Activated CD4-positive, alpha-beta memory T cell treated with anti-CD3 and anti-CD28 coated beads, Interleukin-2, amount 10 ng/mL, durations not matched to agents 7 days and 5 days (primary cell): ENCODE measurements around the gene CERK. TPM values are rescaled to one million over a fixed set of nuclear protein-coding genes. Genes with fewer than 3 reads are reported as not detected.

ENCODE experiments used
- CTCF ChIA-PET: fragments of 350-600 bp; sonication (Branson Sonifier 250); formaldehyde crosslinking; loops from one replicate; lab custom pipeline; 2021; ENCODE audit warnings: antibody characterized with exemption, inconsistent platforms; lab: Charles Lee
- POLR2A ChIA-PET: fragments of 350-600 bp; sonication (Branson Sonifier 250); formaldehyde crosslinking; loops from one replicate; lab custom pipeline; 2021; ENCODE audit warnings: antibody characterized with exemption; lab: Charles Lee
- DNase-seq: peaks from one replicate; pipeline ENCODE4 v3.0.0-alpha.2; 2020
- H3K27ac Mint-ChIP-seq: one replicate; pipeline ENCODE4 v1.8.0; 2021; ENCODE audit warnings: mild to moderate bottlenecking, mixed read lengths
- H3K27me3 Mint-ChIP-seq: one replicate; pipeline ENCODE4 v1.8.0; 2021; ENCODE audit warnings: mixed read lengths
- H3K36me3 Mint-ChIP-seq: one replicate; pipeline ENCODE4 v1.8.0; 2021; ENCODE audit warnings: low read depth, mixed read lengths
- H3K4me1 Mint-ChIP-seq: one replicate; pipeline ENCODE4 v1.8.0; 2021; ENCODE audit warnings: mixed read lengths
- H3K4me3 Mint-ChIP-seq: one replicate; pipeline ENCODE4 v1.8.0; 2021; ENCODE audit warnings: mild to moderate bottlenecking, mixed read lengths
- H3K9me3 Mint-ChIP-seq: one replicate; pipeline ENCODE4 v1.8.0; 2021; ENCODE audit warnings: mixed read lengths
- total RNA-seq, 2 experiments: library from RNA; stranded (reverse); gene quantifications; one replicate each; pipeline ENCODE4 v1.2.3, GENCODE V29; 2021

Gene CERK
- total RNA-seq, 2 experiments from 2014 or later: 68.7 to 73.4 TPM

DNA sequence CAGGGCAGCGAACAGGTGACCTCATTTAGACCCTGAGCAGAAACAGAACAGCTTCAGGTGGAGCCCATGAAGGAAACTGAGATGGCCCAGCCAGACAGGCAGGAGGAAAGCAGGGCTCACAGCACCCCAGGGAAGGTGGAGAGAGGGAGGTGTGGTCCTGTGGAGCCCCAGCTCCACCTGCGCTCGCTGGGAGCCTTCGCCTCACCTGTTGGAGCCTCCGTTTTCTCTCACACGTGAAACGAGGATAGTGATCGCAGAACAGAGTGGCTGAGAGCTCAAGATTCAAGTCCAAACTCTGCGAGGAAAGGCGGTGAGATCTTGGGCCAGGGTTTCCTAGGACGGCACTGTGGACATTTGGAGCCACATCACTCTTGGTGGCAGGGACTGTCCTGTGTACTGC is 8.6 kb upstream of the CERK start:
- H3K4me3 Mint-ChIP-seq: no peak overlapping the region
- no peak for DNase-seq
- CTCF ChIA-PET: no interaction called here
- H3K27me3 Mint-ChIP-seq: no peaks in the 10 kb centered on the region
- H3K4me1 Mint-ChIP-seq: peaks cover 21% of the 10 kb centered on the region
- POLR2A ChIA-PET: no interaction called here
- no peak overlapping the region for H3K27ac Mint-ChIP-seq
- peaks cover 5% of the 10 kb centered on the region for H3K36me3 Mint-ChIP-seq
- peaks cover 8% of the 10 kb centered on the region for H3K9me3 Mint-ChIP-seq

DNA sequence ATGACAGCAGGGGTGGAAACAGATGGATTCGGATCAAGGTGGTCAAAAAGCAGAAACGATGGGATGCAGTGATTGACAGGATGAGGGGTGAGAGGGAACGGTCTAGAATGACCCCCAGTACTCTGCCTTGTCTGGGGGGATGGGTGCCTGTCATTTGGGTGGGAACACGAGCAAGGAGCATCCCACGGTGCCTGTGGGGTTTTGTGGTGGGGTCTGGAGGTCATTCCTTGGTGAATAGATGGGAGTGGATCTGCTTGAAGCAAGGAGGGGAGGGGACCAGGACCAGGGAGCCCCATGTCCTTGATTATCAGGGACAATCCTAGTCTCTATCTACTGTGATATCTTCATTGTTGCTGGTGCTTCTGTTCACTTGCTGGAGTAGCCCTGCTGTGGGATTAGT is 8.1 kb upstream of the CERK start:
- Mint-ChIP-seq H3K9me3 (peaks cover 8% of the 10 kb centered on the region), H3K36me3 (peaks cover 5% of the 10 kb centered on the region), H3K27me3 (no peaks in the 10 kb centered on the region), H3K27ac (no peak overlapping the region), H3K4me1 (peaks cover 21% of the 10 kb centered on the region), H3K4me3 (no peak overlapping the region)
- DNase-seq: no peak
- ChIA-PET CTCF (no interaction called here), POLR2A (no interaction called here)

DNA sequence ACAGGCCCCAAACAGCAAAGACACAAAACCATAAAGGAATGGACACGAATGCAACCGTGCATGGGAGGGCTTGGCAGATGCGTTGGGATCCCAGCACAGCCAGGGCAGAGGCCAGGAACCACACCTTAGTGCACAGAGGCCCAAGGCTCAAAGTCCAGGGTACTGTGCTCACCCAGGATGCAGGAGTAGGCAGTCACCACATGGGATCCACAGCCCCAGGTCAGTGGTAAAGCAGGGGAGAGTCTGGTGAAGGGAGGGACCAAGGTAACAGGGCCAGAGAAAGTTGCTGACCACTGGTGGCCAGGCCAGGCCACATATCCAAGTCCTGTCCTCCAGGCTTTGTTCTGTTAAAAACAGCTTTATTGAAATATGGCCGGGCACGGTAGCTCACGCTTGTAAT is 6.5 kb upstream of the CERK start:
- CTCF ChIA-PET: no interaction called here

DNA sequence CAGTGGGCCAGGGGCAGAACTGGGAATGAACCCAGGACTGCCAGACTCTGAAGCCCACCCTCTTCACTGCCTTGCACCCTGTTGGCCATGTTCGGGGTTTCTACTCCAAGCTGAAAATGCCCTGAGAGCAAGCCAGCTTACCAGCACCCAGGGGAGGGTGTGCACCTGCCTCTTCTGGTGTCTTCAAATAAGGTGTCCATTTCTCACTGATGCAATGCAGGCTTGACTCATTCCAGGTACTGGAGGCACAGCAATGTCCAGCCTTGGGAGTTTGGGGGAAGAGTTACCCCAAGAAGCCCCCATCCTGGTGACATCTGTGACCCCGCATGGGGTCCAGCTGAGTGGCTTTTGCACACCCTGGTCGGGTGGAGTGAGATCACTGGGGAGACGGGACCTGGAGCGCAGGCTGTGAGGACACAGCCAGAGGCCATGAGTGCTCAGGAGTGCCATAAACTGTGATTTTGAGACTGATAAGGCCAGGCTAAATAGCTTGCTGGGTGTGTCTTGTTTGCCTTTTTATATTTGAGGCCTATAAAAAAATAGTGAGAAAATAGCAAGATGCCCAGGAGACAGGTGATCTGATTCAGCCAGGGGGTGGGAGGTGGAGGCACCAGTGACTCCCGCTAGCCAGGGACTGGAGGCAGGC is 4.6 kb upstream of the CERK start:
- Mint-ChIP-seq H3K4me3 (no peak overlapping the region), H3K4me1 (peaks cover 10% of the 10 kb centered on the region), H3K27ac (no peak overlapping the region), H3K27me3 (no peaks in the 10 kb centered on the region), H3K9me3 (peaks cover 8% of the 10 kb centered on the region), H3K36me3 (peaks cover 5% of the 10 kb centered on the region)
- CTCF ChIA-PET: interaction anchor here (0.7 kb wide), 1 partner anchor 179 kb away, joined by 3 read pairs; no protein-coding TSS in a partner anchor
- DNase-seq: no peak
- POLR2A ChIA-PET: no interaction called here

More for the DNA sequence above, 6.5 kb upstream of the CERK start:
- Mint-ChIP-seq H3K36me3 (peaks cover 5% of the 10 kb centered on the region), H3K4me3 (no peak overlapping the region), H3K9me3 (peaks cover 8% of the 10 kb centered on the region), H3K27me3 (no peaks in the 10 kb centered on the region), H3K4me1 (peaks cover 11% of the 10 kb centered on the region), H3K27ac (no peak overlapping the region)
- no peak for DNase-seq
- POLR2A ChIA-PET: interaction anchor here (1.1 kb wide), 1 partner anchor 18 kb away, joined by 3 read pairs; the partner anchor contains the start of gene TBC1D22A

DNA sequence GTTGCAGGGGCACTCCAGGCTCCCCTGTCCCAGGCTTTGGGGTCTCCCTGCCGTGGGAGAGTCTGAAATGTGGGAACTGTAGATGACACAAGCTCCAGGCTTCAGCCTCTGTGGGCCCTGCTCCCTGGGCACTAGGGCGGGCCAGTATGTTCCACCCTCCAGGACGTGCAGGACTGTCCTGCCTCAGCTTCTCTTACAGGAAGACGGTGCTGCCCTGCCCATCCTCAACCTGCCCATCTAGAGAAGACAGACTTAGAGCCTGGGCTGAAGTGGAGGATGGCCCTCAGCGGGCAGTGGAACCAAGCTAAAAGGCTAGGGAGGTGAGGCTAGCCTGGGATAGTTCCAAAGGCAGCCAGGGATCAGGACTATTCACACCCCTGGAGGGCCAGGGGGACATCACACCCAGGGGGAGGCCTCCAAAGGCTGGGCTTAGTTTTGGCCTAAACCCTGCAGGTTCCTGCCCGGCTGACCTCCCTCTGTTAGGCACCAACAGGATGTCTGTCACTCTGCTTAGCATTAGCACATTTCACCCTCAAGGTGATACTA is 4.0 kb upstream of the CERK start:
- POLR2A ChIA-PET: no interaction called here
- H3K27me3 Mint-ChIP-seq: no peaks in the 10 kb centered on the region
- DNase-seq: no peak
- H3K27ac Mint-ChIP-seq: no peak overlapping the region
- CTCF ChIA-PET: no interaction called here
- H3K9me3 Mint-ChIP-seq: peaks cover 8% of the 10 kb centered on the region
- peaks cover 8% of the 10 kb centered on the region for H3K36me3 Mint-ChIP-seq
- H3K4me3 Mint-ChIP-seq: no peak overlapping the region
- peaks cover 12% of the 10 kb centered on the region for H3K4me1 Mint-ChIP-seq

DNA sequence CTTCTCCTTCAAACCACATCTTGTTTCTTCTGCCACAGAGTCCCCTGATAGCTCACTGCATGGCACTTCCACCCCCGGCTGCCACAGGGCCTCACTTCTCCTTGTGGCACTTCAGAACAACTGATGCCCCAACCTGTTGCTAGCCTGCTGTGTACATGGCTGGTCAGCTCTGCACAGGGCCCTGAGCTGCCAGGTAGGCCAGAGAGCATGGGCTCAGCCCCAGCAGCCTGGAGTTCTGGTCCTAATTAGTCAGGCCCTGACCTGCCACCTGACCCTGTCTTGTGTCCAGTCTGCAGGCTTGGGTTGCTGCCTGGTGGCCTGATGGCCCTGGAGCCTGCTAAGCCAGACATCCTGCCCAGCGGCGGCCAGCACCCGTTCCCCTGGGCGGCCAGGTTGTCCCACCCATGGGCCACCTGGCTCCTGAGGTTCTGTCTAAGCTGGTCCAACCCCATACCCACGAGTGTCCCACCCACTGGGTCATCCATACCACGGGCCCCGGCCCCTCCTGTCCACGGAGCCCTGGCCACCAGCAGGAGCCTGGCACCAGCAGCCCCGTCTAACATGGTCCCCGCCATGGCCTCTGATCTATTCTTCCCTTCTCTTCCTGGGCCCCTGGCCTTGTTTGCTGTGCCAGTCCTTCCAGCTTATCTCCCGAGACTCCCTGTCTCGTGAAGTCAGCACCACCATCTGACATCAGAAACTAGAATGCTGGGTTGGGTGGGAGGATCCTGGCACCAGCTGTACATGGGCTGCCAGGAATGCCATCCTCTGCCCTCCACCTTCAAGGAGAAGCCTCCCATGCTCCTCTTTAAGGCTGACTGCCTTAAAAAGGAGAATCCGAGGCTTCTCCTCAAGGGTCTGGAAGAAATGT is 3.1 kb upstream of the CERK start:
- H3K4me1 Mint-ChIP-seq: peaks cover 19% of the 10 kb centered on the region
- ChIA-PET POLR2A (interaction anchor here (1.4 kb wide), 1 partner anchor 8 kb away, joined by 4 read pairs; no protein-coding TSS in a partner anchor), CTCF (interaction anchor here (2.1 kb wide), 1 partner anchor 17 kb away, joined by 8 read pairs; no protein-coding TSS in a partner anchor)
- H3K4me3 Mint-ChIP-seq: no peak overlapping the region
- no peak overlapping the region for H3K27ac Mint-ChIP-seq
- H3K9me3 Mint-ChIP-seq: peaks cover 8% of the 10 kb centered on the region
- DNase-seq: no peak
- H3K27me3 Mint-ChIP-seq: no peaks in the 10 kb centered on the region
- peaks cover 15% of the 10 kb centered on the region for H3K36me3 Mint-ChIP-seq

DNA sequence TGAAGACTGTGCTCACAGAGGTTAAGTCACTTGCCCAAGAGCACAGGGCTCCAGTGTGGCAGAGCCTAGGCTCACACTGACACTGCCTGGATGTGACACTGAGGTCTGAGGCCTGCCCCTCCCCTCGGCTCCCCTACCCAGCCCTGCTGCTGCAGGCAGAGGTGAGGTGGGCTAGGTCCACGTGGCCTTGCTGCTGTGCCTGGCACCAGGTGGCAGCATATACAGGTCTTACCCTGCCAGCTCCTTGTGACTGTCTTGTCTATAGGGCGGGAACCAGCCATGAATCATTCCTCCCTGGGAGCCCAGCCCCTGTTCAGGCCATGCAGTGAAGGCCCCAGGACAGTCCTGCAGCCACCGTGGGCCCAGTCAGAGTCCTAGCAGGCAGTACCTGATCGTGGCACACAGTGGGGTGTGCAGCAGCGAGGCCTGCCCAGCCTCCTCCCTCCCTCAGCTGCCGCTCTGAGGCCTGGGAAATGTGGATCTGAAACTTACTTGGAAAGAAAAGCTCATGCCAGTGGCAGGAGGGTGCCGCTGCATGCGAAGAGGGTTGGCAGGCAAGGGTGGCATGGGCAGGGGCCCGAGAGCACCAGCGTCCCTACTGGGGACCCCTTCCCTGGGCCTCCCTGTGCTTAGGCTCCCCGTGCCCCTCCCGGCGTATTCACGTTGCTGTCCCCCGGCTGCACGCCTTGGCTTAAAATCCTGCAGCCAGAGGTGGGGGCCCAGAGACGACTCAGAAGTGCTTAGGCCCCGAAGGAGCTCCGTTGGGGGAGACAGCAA is 1.2 kb upstream of the CERK start:
- peak; percentile 71 for DNase-seq
- peaks cover 28% of the 10 kb centered on the region for H3K36me3 Mint-ChIP-seq

DNA sequence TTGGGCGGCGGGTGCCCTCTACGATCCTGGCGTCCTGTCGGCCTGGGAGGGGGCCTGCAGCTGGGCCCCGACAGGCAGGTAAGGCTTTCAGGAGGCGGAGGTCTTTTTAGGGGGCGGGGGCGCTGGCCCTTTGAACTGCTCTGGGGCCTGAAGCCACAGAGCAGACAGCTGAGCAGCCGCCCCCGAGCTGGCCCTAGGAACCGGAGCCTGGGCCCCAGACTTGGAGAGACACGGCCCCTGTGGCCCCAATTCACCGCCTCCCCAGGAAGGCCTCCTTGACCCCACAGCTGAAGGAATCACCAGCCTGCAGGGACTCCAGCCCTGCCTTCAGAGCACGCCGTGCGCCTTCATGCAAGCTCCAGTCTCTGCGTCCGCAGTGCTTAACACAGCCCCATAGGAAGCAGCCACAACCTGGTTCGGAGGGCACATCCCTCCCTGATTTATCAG is 618 bp upstream of the CERK start:
- ChIA-PET CTCF (interaction anchor here (1.1 to 1.6 kb wide), 4 partner anchors 10 to 65 kb away, joined by 4 to 9 read pairs (median 7); partner anchors contain the start of gene TBC1D22A), POLR2A (interaction anchor here (1.0 to 1.8 kb wide), 4 partner anchors 11 to 65 kb away, joined by 3 to 21 read pairs (median 7); partner anchors contain the start of gene TBC1D22A)
- Mint-ChIP-seq H3K9me3 (peaks cover 8% of the 10 kb centered on the region), H3K4me3 (peak overlapping the region; percentile 83), H3K4me1 (peaks cover 40% of the 10 kb centered on the region), H3K36me3 (peaks cover 30% of the 10 kb centered on the region), H3K27me3 (no peaks in the 10 kb centered on the region), H3K27ac (peak overlapping the region; percentile 88)
- DNase-seq: no peak

More for the DNA sequence above, 1.2 kb upstream of the CERK start:
- ChIA-PET POLR2A (interaction anchor here (1.0 to 1.8 kb wide), 4 partner anchors 11 to 64 kb away, joined by 3 to 21 read pairs (median 7); partner anchors contain the start of gene TBC1D22A), CTCF (interaction anchor here (1.1 to 2.1 kb wide), 5 partner anchors 10 to 64 kb away, joined by 4 to 9 read pairs (median 8); partner anchors contain the start of gene TBC1D22A)
- Mint-ChIP-seq H3K27ac (peak overlapping the region; percentile 88), H3K9me3 (peaks cover 8% of the 10 kb centered on the region), H3K4me1 (peaks cover 36% of the 10 kb centered on the region), H3K27me3 (no peaks in the 10 kb centered on the region), H3K4me3 (peak overlapping the region; percentile 83)

DNA sequence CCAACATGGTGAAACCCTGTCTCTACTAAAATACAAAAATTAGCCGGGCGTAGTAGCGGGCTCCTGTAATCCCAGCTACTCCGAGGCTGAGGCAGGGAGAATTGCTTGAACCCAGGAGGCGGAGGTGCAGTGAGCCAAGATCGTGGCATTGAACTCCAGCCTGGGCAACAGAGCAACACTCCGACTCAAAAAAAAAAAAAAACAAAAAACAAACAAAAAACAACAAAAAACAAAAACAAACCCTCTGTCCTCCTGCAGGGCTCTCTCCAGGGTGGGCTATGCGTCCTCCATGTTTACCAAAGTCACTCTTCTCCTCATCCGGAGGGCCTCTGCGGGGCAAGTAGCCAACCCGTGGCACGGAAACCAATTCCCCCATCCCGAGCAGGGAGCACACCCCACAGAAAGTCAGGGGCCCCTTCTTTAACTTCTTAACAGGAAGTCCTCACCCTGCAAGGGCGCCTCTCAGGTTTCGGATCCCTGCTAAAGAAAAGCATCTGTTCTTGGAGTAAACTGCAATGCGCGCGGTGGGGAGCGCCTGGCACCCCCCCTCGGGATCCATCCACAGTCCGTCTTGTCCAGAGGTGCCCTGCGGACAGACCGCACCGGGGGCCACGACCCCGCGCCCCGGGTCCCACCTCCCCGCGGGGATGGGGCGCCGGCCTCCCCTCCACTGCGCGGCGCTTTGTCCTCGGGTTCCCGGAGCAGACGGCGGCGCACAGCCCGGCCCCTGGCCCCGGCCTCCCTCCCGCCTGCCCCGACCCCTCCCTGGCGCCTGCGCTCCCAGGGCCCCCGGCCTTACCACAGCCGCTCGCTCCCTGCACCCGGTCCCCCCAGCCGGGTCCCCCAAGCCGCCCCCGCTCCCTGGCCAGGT is 712 bp downstream of the CERK start:
- Mint-ChIP-seq H3K27ac (peak overlapping the region; percentile 100), H3K36me3 (peaks cover 28% of the 10 kb centered on the region), H3K4me3 (peak overlapping the region; percentile 99), H3K27me3 (no peaks in the 10 kb centered on the region), H3K4me1 (peaks cover 47% of the 10 kb centered on the region), H3K9me3 (no peaks in the 10 kb centered on the region)
- POLR2A ChIA-PET: interaction anchor here (2.5 kb wide), 1 partner anchor 13 kb away, joined by 17 read pairs; no protein-coding TSS in a partner anchor
- CTCF ChIA-PET: interaction anchor here (0.7 to 1.0 kb wide), 3 partner anchors 65 to 173 kb away, joined by 3 read pairs; no protein-coding TSS in a partner anchor
- DNase-seq: peak; percentile 59

DNA sequence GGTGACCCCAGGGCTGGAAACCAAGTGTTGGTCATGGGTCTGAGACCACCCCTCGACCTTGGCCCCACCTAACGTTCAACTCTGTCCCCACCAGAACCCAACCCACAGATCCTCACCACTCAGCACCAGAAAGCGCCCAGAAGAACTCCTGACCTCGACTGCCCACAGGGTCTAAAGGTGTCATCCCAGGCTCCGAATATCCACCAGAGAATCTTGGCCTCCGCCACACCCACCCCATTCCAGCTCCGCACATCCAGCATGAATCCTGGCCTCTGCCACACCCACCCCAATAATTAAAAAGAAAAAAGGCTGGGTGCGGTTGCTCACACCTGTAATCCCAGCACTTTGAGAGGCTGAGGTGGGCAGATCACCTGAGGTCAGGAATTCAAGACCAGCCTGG is 1.3 kb downstream of the CERK start:
- peak overlapping the region; percentile 99 for H3K4me3 Mint-ChIP-seq
- H3K4me1 Mint-ChIP-seq: peaks cover 51% of the 10 kb centered on the region
- H3K9me3 Mint-ChIP-seq: no peaks in the 10 kb centered on the region
- ChIA-PET POLR2A (interaction anchor here (1.3 to 2.5 kb wide), 3 partner anchors 13 to 440 kb away, joined by 4 to 17 read pairs (median 15); partner anchors contain the start of genes GTSE1 and TBC1D22A), CTCF (interaction anchor here (0.7 to 1.3 kb wide), 4 partner anchors 22 to 173 kb away, joined by 3 to 4 read pairs (median 3); no protein-coding TSS in a partner anchor)
- no peak for DNase-seq
- H3K36me3 Mint-ChIP-seq: peaks cover 32% of the 10 kb centered on the region
- peak overlapping the region; percentile 100 for H3K27ac Mint-ChIP-seq
- no peaks in the 10 kb centered on the region for H3K27me3 Mint-ChIP-seq
